Measurements from ENCODE around the gene FLYWCH1.

DNA sequence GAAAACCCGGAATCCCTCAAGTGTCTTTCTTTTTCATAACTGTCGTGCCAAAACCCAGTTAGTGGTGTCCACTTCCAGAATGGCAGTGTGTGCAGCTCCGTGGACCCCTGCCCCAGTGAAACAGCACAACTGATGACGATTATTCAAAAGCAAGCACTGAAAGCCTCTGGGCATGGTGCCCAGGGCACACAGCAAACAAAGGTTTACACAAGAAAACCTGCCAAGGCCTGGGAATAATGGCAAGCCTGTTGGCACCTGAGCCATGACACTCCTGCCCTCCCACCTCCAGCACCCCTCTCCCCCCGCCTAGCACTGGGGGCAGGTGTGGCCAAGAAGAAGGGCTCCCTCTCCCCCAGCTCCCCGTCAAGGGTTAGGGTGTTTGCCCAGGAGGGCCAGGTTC, 65.7 kb downstream of the FLYWCH1 start:
- TF ChIP-seq, protein P1, sequence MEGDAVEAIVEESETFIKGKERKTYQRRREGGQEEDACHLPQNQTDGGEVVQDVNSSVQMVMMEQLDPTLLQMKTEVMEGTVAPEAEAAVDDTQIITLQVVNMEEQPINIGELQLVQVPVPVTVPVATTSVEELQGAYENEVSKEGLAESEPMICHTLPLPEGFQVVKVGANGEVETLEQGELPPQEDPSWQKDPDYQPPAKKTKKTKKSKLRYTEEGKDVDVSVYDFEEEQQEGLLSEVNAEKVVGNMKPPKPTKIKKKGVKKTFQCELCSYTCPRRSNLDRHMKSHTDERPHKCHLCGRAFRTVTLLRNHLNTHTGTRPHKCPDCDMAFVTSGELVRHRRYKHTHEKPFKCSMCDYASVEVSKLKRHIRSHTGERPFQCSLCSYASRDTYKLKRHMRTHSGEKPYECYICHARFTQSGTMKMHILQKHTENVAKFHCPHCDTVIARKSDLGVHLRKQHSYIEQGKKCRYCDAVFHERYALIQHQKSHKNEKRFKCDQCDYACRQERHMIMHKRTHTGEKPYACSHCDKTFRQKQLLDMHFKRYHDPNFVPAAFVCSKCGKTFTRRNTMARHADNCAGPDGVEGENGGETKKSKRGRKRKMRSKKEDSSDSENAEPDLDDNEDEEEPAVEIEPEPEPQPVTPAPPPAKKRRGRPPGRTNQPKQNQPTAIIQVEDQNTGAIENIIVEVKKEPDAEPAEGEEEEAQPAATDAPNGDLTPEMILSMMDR (IDR thresholded peaks at IDR 0.05), result no peak
- TF ChIP-seq POLR2A (IDR thresholded peaks at IDR 0.05), result no peak
